ENCODE measurements around the gene UGCG.
"Not testable (repeated sequence)": the region's sequence is repeated elsewhere in the genome, so short reads cannot be mapped to it uniquely, and the experiment has no call there.

Gene UGCG

GRCh38 chr9:111895996-111896941 is at the start of gene UGCG:
TSS of gene UGCG (plus strand) at chr9:111896814. CDS start at chr9:111897216, 402 bp downstream.
- peak; percentile 79 for DNase-seq

- DNase-seq, result no peak
Measured at GRCh38 chr9:111851553-111851952, 45.1 kb upstream of the UGCG start.

GRCh38 chr9:111852291-111852690 is 44.3 kb upstream of the UGCG start:
- no peak for DNase-seq

GRCh38 chr9:111853450-111853827 is 43.2 kb upstream of the UGCG start:
- no peak for DNase-seq

GRCh38 chr9:111854799-111855198 is 41.8 kb upstream of the UGCG start:
- DNase-seq, result no peak

GRCh38 chr9:111857555-111858211 is 38.9 kb upstream of the UGCG start:
- DNase-seq, result no peak

GRCh38 chr9:111860443-111860842 is 36.2 kb upstream of the UGCG start:
- no peak for DNase-seq

- DNase-seq, result no peak
Measured at GRCh38 chr9:111863636-111864035, 33.0 kb upstream of the UGCG start.

- no peak for DNase-seq
Measured at GRCh38 chr9:111866976-111867375, 29.6 kb upstream of the UGCG start.

- DNase-seq, result peak; percentile 3
Measured at GRCh38 chr9:111868475-111868874, 28.1 kb upstream of the UGCG start.

- no peak for DNase-seq
Measured at GRCh38 chr9:111870774-111871498, 25.7 kb upstream of the UGCG start.

GRCh38 chr9:111871499-111871855 is 25.1 kb upstream of the UGCG start:
- DNase-seq, result no peak

GRCh38 chr9:111872886-111873285 is 23.7 kb upstream of the UGCG start:
- DNase-seq, result no peak

- DNase-seq, result no peak
Measured at GRCh38 chr9:111873901-111874300, 22.7 kb upstream of the UGCG start.

- DNase-seq, result no peak
Measured at GRCh38 chr9:111874500-111874899, 22.1 kb upstream of the UGCG start.

GRCh38 chr9:111875291-111875690 is 21.3 kb upstream of the UGCG start:
- DNase-seq, result not testable (repeated sequence)

- DNase-seq, result not testable (repeated sequence)
Measured at GRCh38 chr9:111875691-111876090, 20.9 kb upstream of the UGCG start.

GRCh38 chr9:111876179-111876578 is 20.4 kb upstream of the UGCG start:
- no peak for DNase-seq

- no peak for DNase-seq
Measured at GRCh38 chr9:111877420-111877819, 19.2 kb upstream of the UGCG start.

- no peak for DNase-seq
Measured at GRCh38 chr9:111878946-111879345, 17.7 kb upstream of the UGCG start.

GRCh38 chr9:111886983-111887718 is 9.5 kb upstream of the UGCG start:
- no peak for DNase-seq

GRCh38 chr9:111890334-111890733 is 6.3 kb upstream of the UGCG start:
- DNase-seq, result no peak

GRCh38 chr9:111890867-111891266 is 5.7 kb upstream of the UGCG start:
- not testable (repeated sequence) for DNase-seq

All from NCI-H146 (cell line).